ENCODE measurements around the gene SP9. TPM values are rescaled to one million over a fixed set of nuclear protein-coding genes. Genes with fewer than 3 reads are reported as not detected.

The SP9 gene
- total RNA-seq, 1 experiment from 2014 or later = not detected

DNA sequence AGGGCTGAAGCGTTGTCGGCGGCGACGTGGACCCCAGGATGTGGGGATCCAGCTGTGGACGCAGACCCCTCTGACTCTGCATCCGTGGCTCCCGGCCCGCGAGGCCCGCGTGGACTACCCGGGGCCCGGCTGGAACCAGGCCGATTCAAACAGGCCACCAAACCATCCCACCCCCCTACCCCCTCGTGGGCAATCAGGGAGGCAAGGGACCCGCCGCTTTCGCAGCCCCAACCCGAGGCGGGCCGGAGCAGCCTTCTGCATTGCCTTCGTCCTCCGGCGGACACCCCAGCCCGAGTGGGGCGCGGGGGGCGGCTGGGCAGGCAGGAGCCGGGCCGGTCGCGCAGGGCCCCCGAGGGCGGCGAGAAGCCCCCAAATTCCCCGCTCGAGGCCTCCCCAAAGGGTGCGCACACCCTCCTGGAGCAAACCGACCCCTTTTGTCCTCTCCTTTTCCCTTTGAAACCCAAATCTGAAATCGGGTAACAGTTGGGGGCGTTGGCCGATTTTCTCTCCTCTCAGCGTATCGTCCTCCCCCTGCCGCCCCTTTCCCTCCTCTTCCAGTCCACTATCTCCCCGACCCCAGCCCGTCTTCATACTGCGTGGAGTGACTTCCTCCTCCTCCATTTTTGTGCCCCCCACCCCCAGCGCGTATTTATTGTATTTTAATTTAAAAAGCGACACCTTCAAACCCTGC, 7.4 kb downstream of the SP9 start:
- Histone ChIP-seq H3K27ac (no peak overlapping the region), H2AFZ (peak overlapping the region; percentile 73), H3K27me3 (ENCODE audit: insufficient read depth, low read depth) (no peaks in the 10 kb centered on the region), H3K79me2 (ENCODE audit: low read depth) (no peaks in the 10 kb centered on the region), H3K36me3 (ENCODE audit: low read depth) (no peaks in the 10 kb centered on the region), H3K9me2 (ENCODE audit: insufficient read depth) (no peaks in the 10 kb centered on the region), H3K4me3 (peak overlapping the region; percentile 31; the same call in 1 of the 2 replicates), H3K4me2 (peak overlapping the region; percentile 74), H4K20me1 (ENCODE audit: insufficient read depth) (no peaks in the 10 kb centered on the region), H3F3A (ENCODE audit: insufficient read depth, low read depth) (peaks cover 4% of the 10 kb centered on the region; the same call in 1 of the 2 replicates), H3K4me1 (replicated peaks; ENCODE audit: insufficient read depth) (peaks cover 4% of the 10 kb centered on the region; the same call in 1 of the 2 replicates), H3K9me3 (ENCODE audit: insufficient read depth, low read depth) (no peaks in the 10 kb centered on the region)
- TF ChIP-seq, protein P1, sequence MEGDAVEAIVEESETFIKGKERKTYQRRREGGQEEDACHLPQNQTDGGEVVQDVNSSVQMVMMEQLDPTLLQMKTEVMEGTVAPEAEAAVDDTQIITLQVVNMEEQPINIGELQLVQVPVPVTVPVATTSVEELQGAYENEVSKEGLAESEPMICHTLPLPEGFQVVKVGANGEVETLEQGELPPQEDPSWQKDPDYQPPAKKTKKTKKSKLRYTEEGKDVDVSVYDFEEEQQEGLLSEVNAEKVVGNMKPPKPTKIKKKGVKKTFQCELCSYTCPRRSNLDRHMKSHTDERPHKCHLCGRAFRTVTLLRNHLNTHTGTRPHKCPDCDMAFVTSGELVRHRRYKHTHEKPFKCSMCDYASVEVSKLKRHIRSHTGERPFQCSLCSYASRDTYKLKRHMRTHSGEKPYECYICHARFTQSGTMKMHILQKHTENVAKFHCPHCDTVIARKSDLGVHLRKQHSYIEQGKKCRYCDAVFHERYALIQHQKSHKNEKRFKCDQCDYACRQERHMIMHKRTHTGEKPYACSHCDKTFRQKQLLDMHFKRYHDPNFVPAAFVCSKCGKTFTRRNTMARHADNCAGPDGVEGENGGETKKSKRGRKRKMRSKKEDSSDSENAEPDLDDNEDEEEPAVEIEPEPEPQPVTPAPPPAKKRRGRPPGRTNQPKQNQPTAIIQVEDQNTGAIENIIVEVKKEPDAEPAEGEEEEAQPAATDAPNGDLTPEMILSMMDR (conservative IDR thresholded peaks at IDR 0.05) = no peak
- TF ChIP-seq EZH2 (IDR thresholded peaks at IDR 0.05; ENCODE audit: low read depth) = no peak
- CTCF ChIA-PET = interaction anchor here (0.7 to 1.7 kb wide), 9 partner anchors 17 to 1861 kb away, joined by 3 to 25 read pairs (median 4); no protein-coding TSS in a partner anchor
- intact Hi-C loops (cut with micrococcal nuclease; ENCODE audit: unreplicated experiment) = loop anchor here (1.0 to 10.0 kb wide), 11 partner anchors 185 to 1127 kb away; partner anchors contain the start of gene SP3
- POLR2A ChIA-PET (ENCODE audit: unreplicated experiment) = interaction anchor here (0.6 kb wide), 1 partner anchor 202 kb away, joined by 4 read pairs; no protein-coding TSS in a partner anchor
- DNase-seq = no peak
- no TSS peak for BruUV-seq (replicated peaks)

DNA sequence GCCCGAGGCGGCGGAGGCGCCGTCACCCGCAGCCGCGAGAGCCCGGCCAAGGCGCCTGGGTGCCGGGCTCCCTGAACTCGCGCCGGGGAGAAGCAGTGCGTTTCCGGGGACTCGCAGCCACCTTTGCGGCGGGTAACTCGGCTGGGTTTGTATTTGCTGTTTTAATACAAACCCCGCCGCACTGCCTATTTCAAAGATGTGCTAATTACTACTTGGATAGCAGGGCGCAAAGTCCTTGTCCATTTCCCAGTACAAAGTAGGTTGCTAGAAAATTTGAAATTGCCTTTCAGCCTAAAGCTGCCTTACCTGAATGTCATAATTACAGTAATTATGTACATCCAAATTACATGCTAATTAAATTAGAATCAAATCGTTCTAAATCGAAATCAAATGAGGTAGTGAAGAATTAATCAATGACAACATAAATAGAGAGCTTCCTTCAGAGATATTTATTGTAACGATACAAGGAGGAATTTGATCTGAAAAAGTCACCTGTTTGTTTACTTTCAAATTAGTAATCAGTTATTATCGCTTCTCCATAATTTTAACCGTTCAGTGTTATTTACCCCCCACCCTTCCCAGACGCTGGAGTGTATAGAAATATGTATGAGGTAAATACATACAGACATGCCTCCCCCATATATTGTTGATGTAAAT, 8.1 kb downstream of the SP9 start:
- H3K27ac ChIP-seq = no peak overlapping the region
- no peaks in the 10 kb centered on the region for H3K79me2 ChIP-seq (ENCODE audit: low read depth)
- peak overlapping the region; percentile 73; the same call in 1 of the 2 replicates for H2AFZ ChIP-seq
- peak overlapping the region; percentile 74 for H3K4me2 ChIP-seq
- no peaks in the 10 kb centered on the region for H3K36me3 ChIP-seq (ENCODE audit: low read depth)
- H3K4me3 ChIP-seq = peak overlapping the region; percentile 31; the same call in 1 of the 2 replicates
- no peaks in the 10 kb centered on the region for H3K27me3 ChIP-seq (ENCODE audit: insufficient read depth, low read depth)
- peaks cover 4% of the 10 kb centered on the region; the same call in 1 of the 2 replicates for H3F3A ChIP-seq (ENCODE audit: insufficient read depth, low read depth)
- CTCF ChIA-PET = no interaction called here
- no peaks in the 10 kb centered on the region for H3K9me3 ChIP-seq (ENCODE audit: insufficient read depth, low read depth)
- TF ChIP-seq, protein P1 (conservative IDR thresholded peaks at IDR 0.05) = no peak
- TF ChIP-seq EZH2 (IDR thresholded peaks at IDR 0.05; ENCODE audit: low read depth) = no peak
- intact Hi-C loops (cut with micrococcal nuclease; ENCODE audit: unreplicated experiment) = loop anchor here (5.0 to 10.0 kb wide), 6 partner anchors 186 to 1128 kb away; no protein-coding TSS in a partner anchor
- BruUV-seq (replicated peaks) = no TSS peak
- no peaks in the 10 kb centered on the region for H3K9me2 ChIP-seq (ENCODE audit: insufficient read depth)
- POLR2A ChIA-PET (ENCODE audit: unreplicated experiment) = no interaction called here
- H4K20me1 ChIP-seq (ENCODE audit: insufficient read depth) = no peaks in the 10 kb centered on the region
- DNase-seq = no peak
- peaks cover 4% of the 10 kb centered on the region; the same call in 1 of the 2 replicates for H3K4me1 ChIP-seq (replicated peaks; ENCODE audit: insufficient read depth)

DNA sequence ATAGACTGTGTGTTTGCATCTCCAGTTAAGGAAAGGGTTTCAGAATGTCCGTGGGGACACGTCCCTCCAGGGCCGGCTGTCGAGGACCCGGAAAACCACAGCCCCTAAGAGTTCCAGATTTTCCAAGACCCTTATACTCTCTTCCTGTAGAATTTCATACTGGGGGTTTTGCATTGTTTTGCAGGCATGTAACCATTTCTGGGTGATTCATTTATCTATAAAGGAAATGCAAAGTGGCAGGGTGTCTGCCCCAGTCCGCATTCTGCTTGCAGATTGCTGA, 8.5 kb downstream of the SP9 start:
- H2AFZ ChIP-seq = no peak overlapping the region
- H3K4me3 ChIP-seq = no peak overlapping the region
- H3K27me3 ChIP-seq (ENCODE audit: insufficient read depth, low read depth) = no peaks in the 10 kb centered on the region
- no peaks in the 10 kb centered on the region for H3K79me2 ChIP-seq (ENCODE audit: low read depth)
- H3K9me3 ChIP-seq (ENCODE audit: insufficient read depth, low read depth) = no peaks in the 10 kb centered on the region
- H4K20me1 ChIP-seq (ENCODE audit: insufficient read depth) = no peaks in the 10 kb centered on the region
- no peak for TF ChIP-seq EZH2 (IDR thresholded peaks at IDR 0.05; ENCODE audit: low read depth)
- TF ChIP-seq, protein P1 (conservative IDR thresholded peaks at IDR 0.05) = no peak
- H3K27ac ChIP-seq = no peak overlapping the region
- DNase-seq = no peak
- CTCF ChIA-PET = no interaction called here
- POLR2A ChIA-PET (ENCODE audit: unreplicated experiment) = no interaction called here
- H3K4me1 ChIP-seq (replicated peaks; ENCODE audit: insufficient read depth) = peaks cover 4% of the 10 kb centered on the region; the same call in 1 of the 2 replicates
- no peaks in the 10 kb centered on the region for H3K9me2 ChIP-seq (ENCODE audit: insufficient read depth)
- H3K4me2 ChIP-seq = no peak overlapping the region
- BruUV-seq (replicated peaks) = no TSS peak
- peaks cover 4% of the 10 kb centered on the region; the same call in 1 of the 2 replicates for H3F3A ChIP-seq (ENCODE audit: insufficient read depth, low read depth)
- H3K36me3 ChIP-seq (ENCODE audit: low read depth) = peaks cover 1% of the 10 kb centered on the region; the same call in 1 of the 2 replicates
- intact Hi-C loops (cut with micrococcal nuclease; ENCODE audit: unreplicated experiment) = loop anchor here (5.0 to 10.0 kb wide), 6 partner anchors 186 to 1128 kb away; no protein-coding TSS in a partner anchor

All from PC-9 (cell line).